A673 (cell line): ENCODE results near the gene CKAP2. TPM values are rescaled to one million over a fixed set of nuclear protein-coding genes. Genes with fewer than 3 reads are reported as not detected.
"Not testable (repeated sequence)": the region's sequence is repeated elsewhere in the genome, so short reads cannot be mapped to it uniquely, and the experiment has no call there.

ENCODE experiments used
- BruUV-seq: library from RNA; stranded (reverse); fragments of 400-500 nt; replicated peaks from 2 replicates; lab custom pipeline; 2021; lab: Mats Ljungman, UMichigan
- CTCF ChIA-PET: fragments of 300-600 bp; sonication (Branson Sonifier 250); formaldehyde crosslinking; loops from one replicate; lab custom pipeline; 2022; ENCODE audit warnings: antibody characterized with exemption; lab: Charles Lee
- POLR2A ChIA-PET: fragments of 300-600 bp; sonication (Branson Sonifier 250); formaldehyde crosslinking; loops from one replicate; lab custom pipeline; 2022; ENCODE audit warnings: antibody characterized with exemption; ENCODE audit not compliant: low non-redundant PET; lab: Charles Lee
- DNase-seq: peaks from one replicate; pipeline ENCODE4 v3.0.0-alpha.2; 2015; ENCODE audit warnings: low spot score
- H3K27ac ChIP-seq: fragments of 200-600 bp; sonication (generic); 2 replicates; pipeline ENCODE4 v1.5.1; 2016; ENCODE audit warnings: mixed run types, low read depth, mild to moderate bottlenecking, mixed read lengths, antibody characterized with exemption, low read length; ENCODE audit not compliant: poor library complexity, severe bottlenecking
- H3K27me3 ChIP-seq: fragments of 200-600 bp; sonication (generic); replicated peaks from 2 replicates; pipeline ENCODE4 v1.6.1; 2017; ENCODE audit warnings: mixed run types, low read depth, mild to moderate bottlenecking, mixed read lengths, antibody characterized with exemption, low read length; ENCODE audit not compliant: insufficient read depth, poor library complexity
- H3K36me3 ChIP-seq: fragments of 200-600 bp; sonication (generic); 2 replicates; pipeline ENCODE4 v1.6.1; 2016; ENCODE audit warnings: mixed run types, mild to moderate bottlenecking, mixed read lengths, antibody characterized with exemption, low read length; ENCODE audit not compliant: insufficient read depth, poor library complexity, severe bottlenecking
- H3K4me1 ChIP-seq: fragments of 200-600 bp; sonication (generic); 2 replicates; pipeline ENCODE4 v1.6.1; 2017; ENCODE audit warnings: mixed run types, mild to moderate bottlenecking, mixed read lengths, antibody characterized with exemption, low read length; ENCODE audit not compliant: insufficient read depth, poor library complexity, severe bottlenecking
- H3K4me3 ChIP-seq: fragments of 200-600 bp; sonication (generic); 2 replicates; pipeline ENCODE4 v1.5.1; 2016; ENCODE audit warnings: low read depth, mixed run types, mild to moderate bottlenecking, mixed read lengths, low read length; ENCODE audit not compliant: poor library complexity, severe bottlenecking
- H3K9me3 ChIP-seq: fragments of 200-600 bp; sonication (generic); 2 replicates; pipeline ENCODE4 v1.6.1; 2016; ENCODE audit warnings: mixed run types, low read depth, mild to moderate bottlenecking, mixed read lengths, antibody characterized with exemption, low read length; ENCODE audit not compliant: poor library complexity, severe bottlenecking
- intact Hi-C: fragments of 100-400 bp; cut with micrococcal nuclease; formaldehyde crosslinking; loops from one replicate; pipeline ENCODE4 v1.10.0; 2022; ENCODE audit not compliant: unreplicated experiment
- total RNA-seq: library from RNA; stranded (reverse); gene quantifications from 2 replicates; pipeline ENCODE4 v1.2.3, GENCODE V29; 2021

The CKAP2 gene
- total RNA-seq, 1 experiment from 2014 or later, result 105 TPM

GRCh38 chr13:52487078-52487477, 31.8 kb downstream of the CKAP2 start:
- H3K4me3 ChIP-seq, result not testable (repeated sequence)

DNA sequence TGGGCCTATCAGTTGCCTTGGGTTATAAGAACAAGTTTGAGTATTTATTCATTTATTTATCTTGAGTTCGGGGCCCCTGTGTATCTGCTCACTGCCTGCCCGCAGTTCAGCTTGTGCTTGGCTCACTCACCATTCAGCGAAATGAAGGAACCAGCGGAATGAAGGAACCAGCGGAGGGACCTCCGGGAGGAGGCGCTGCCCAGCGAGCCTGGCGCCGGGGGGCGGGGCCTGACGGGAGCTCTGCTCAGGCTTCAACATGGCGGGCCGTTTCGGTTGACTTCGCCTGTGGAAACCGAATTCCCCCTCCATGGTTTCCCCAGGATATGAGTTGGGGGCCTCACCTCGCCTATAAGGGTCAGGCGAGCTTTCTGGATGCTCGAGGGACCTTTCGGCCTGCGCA, 33.5 kb downstream of the CKAP2 start:
- intact Hi-C loops, POLR2A ChIA-PET, BruUV-seq, DNase-seq, H3K36me3 ChIP-seq, H3K4me1 ChIP-seq, CTCF ChIA-PET, H3K27me3 ChIP-seq, H3K9me3 ChIP-seq, H3K4me3 ChIP-seq, H3K27ac ChIP-seq: not testable (repeated sequence)

More at GRCh38 chr13:52487078-52487477, 31.8 kb downstream of the CKAP2 start:
- intact Hi-C loops, DNase-seq, BruUV-seq, H3K27ac ChIP-seq, H3K9me3 ChIP-seq, POLR2A ChIA-PET, CTCF ChIA-PET, H3K27me3 ChIP-seq, H3K4me1 ChIP-seq, H3K36me3 ChIP-seq: not testable (repeated sequence)

DNA sequence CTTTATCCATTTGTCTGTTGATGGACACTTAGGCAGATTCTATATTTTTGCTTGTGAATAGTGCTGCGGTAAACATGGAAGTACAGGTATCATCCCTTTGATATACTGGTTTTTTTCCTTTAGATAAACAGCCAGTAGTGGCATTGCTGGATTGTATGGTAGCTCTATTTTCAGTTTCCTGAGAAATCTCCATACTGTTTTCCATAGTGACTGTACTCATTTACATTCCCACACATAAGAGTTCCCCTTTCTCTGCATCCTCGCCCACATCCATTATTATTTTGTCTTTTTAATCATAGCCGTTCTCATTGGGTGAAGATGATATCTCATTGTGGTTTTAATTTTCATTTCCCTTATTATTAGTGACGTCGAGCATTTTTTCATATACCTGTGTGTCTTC, 35.7 kb downstream of the CKAP2 start:
- BruUV-seq, H3K4me1 ChIP-seq, H3K27ac ChIP-seq, H3K4me3 ChIP-seq, CTCF ChIA-PET, POLR2A ChIA-PET, H3K9me3 ChIP-seq, DNase-seq, intact Hi-C loops, H3K27me3 ChIP-seq, H3K36me3 ChIP-seq: not testable (repeated sequence)

DNA sequence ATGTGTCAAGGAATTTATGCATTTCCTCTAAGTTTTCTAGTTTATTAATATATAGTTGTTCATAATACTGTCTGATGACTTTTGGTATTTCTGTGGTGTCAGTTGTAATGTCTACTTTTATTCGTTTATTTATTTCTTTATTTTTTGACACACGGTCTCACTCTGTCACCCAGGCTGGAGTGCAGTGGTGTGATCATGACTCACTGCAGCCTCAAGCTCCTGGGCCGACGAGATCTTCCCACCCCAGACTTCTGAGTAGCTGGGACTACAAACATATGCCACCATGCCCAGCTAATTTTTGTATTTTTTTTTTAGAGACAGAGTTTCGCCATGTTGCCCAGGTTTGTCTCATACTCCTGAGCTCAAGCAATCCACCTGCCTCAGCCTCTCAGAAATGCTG, 39.0 kb downstream of the CKAP2 start:
- POLR2A ChIA-PET, H3K27ac ChIP-seq, BruUV-seq, CTCF ChIA-PET, DNase-seq, H3K36me3 ChIP-seq, H3K27me3 ChIP-seq, intact Hi-C loops, H3K4me3 ChIP-seq, H3K9me3 ChIP-seq, H3K4me1 ChIP-seq: not testable (repeated sequence)

GRCh38 chr13:52497979-52498378, 42.7 kb downstream of the CKAP2 start:
- H3K27me3 ChIP-seq, H3K9me3 ChIP-seq, intact Hi-C loops, H3K27ac ChIP-seq, CTCF ChIA-PET, BruUV-seq, POLR2A ChIA-PET, H3K4me1 ChIP-seq, H3K4me3 ChIP-seq, H3K36me3 ChIP-seq, DNase-seq: not testable (repeated sequence)

GRCh38 chr13:52502277-52502676, 47.0 kb downstream of the CKAP2 start:
- intact Hi-C loops, result not testable (repeated sequence)

DNA sequence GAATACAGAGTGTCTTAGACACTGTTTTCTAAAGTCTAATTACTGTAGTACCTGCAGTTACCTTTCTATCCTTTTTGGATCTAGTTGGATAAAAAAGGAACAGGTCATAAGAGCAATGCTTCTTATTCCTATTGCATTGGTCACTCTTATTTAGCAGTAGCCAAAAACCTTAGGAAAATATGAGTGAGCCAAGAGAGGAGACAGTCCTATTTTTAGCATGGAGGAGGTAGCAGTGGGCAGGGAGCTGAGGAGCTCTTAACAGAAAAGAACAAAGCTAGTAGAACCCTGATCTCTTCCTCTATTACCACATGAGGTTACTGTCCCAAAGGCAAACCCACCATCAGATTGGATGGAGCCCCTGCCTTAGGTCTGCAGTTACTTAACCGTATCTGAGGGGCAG, 50.6 kb downstream of the CKAP2 start:
- BruUV-seq, intact Hi-C loops, DNase-seq: not testable (repeated sequence)

More at GRCh38 chr13:52502277-52502676, 47.0 kb downstream of the CKAP2 start:
- H3K36me3 ChIP-seq, DNase-seq, BruUV-seq, H3K4me1 ChIP-seq, H3K4me3 ChIP-seq, H3K9me3 ChIP-seq, H3K27ac ChIP-seq, POLR2A ChIA-PET, CTCF ChIA-PET, H3K27me3 ChIP-seq: not testable (repeated sequence)

DNA sequence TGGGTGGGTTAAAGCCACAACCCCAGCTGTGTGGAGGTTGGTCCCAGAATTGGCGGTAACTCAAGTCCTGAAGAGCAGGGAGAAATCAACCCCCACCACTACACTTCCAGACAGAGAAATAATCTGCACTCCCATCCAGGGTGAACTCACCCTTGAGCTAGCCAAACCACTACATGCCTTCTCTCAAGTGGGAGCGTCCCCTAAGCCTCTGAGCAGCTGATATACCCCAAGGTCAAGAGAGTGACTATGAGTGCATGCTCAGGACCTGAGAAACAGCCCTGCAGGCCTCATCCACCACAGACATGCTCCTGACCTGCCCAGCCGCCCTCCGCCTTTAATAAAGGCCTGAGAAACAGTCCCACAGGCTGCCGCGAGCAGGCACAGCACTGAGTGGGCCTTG, 54.3 kb downstream of the CKAP2 start:
- H3K4me1 ChIP-seq, H3K36me3 ChIP-seq, H3K4me3 ChIP-seq, DNase-seq, BruUV-seq, CTCF ChIA-PET, intact Hi-C loops, POLR2A ChIA-PET, H3K9me3 ChIP-seq, H3K27me3 ChIP-seq, H3K27ac ChIP-seq: not testable (repeated sequence)

More for the DNA sequence above, 50.6 kb downstream of the CKAP2 start:
- H3K27me3 ChIP-seq, POLR2A ChIA-PET, H3K4me3 ChIP-seq, H3K4me1 ChIP-seq, H3K27ac ChIP-seq, H3K36me3 ChIP-seq, CTCF ChIA-PET, H3K9me3 ChIP-seq: not testable (repeated sequence)
